Right lobe of liver (tissue), 6 donors: ENCODE measurements around the gene SPRR4. TPM values are rescaled to one million over a fixed set of nuclear protein-coding genes. Genes with fewer than 3 reads are reported as not detected.

Experiments
- ATAC-seq, 4 donors: fragments of 200-7000 bp; cut with Tn5 transposase; one replicate each; pipeline ENCODE4 v1.9.1; 2020; ENCODE audit warnings: mild to moderate bottlenecking in 4 of 4, moderate library complexity in 4 of 4
- DNase-seq, 3 donors: peaks; one replicate each; pipeline ENCODE4 v3.0.0-alpha.2; 2020
- H3K27ac ChIP-seq, 3 donors: fragments of 200-600 bp; one replicate each; pipeline ENCODE4 v1.8.0; 2022
- H3K27me3 ChIP-seq, 2 donors: fragments of 200-600 bp; one replicate each; pipeline ENCODE4 v1.8.0; 2022
- H3K36me3 ChIP-seq, 4 donors: fragments of 200-600 bp; sonication (generic) in 1 of 4; one replicate each; pipeline versions ENCODE4 v1.5.1 to v1.8.0; 2017 to 2022; ENCODE audit warnings: control low read depth in 1 of 4
- H3K4me1 ChIP-seq, 4 donors: fragments of 200-600 bp; sonication (generic) in 1 of 4; one replicate each; pipeline versions ENCODE4 v1.5.1 to v1.8.0; 2017 to 2022; ENCODE audit warnings: control low read depth in 1 of 4
- H3K4me3 ChIP-seq, 3 donors: fragments of 200-600 bp; one replicate each; pipeline ENCODE4 v1.8.0; 2022
- H3K9me3 ChIP-seq, 4 donors: fragments of 200-600 bp; sonication (generic) in 1 of 4; one replicate each; pipeline versions ENCODE4 v1.5.1 to v1.8.0; 2017 to 2022; ENCODE audit warnings: control low read depth in 1 of 4
- POLR2A ChIP-seq: fragments of 450-650 bp; IDR thresholded peaks from one replicate; pipeline ENCODE4 v1.6.1; 2017; ENCODE audit warnings: antibody characterized with exemption, mild to moderate bottlenecking
- WGBS: methylation state at CpG from one replicate; pipeline ENCODE4 v1.1.6; 2018; ENCODE audit warnings: low coverage, low lambda C conversion rate; ENCODE audit not compliant: insufficient coverage; ENCODE audit errors: missing lambda C conversion rate; 5-methylcytosine and 5-hydroxymethylcytosine counted together
- intact Hi-C, 2 donors: fragments of 100-400 bp; cut with DNase I; formaldehyde crosslinking; loops; one replicate each; pipeline versions ENCODE4 v1.11.2 to v1.14.1; 2022
- total RNA-seq, 6 experiments: library from RNA; depleted of rRNA in 2 of 6; stranded (reverse); fragments of >200 nt in 2 of 6; fragmentation: NEBNext Ultra II Directional in 3 of 6; extraction: Animal tissue kit (Norgen Biotek cat#: 25700) in 3 of 6; gene quantifications; one replicate each; pipeline versions ENCODE4 v1.1.0 to v1.2.4, GENCODE V29; 2016 to 2023
- TF ChIP-seq, protein P1 (sequence below), 4 donors: fragments of 200-600 bp in 3 of 4; fragments of 450-650 bp in 1 of 4; IDR thresholded peaks; one replicate each; pipeline versions ENCODE4 v1.5.1 to v1.8.0; 2016 to 2022; ENCODE audit warnings: antibody characterized with exemption in 4 of 4, mild to moderate bottlenecking in 2 of 4
- donor health status: DM: no; HTN: yes; CAD: no.
- donor health status: DM: no; HTN: no; CAD: no.
- donor health status: DM: no; HTN: no; CAD: no.
- donor health status: DM: no; HTN: yes; CAD: no.
- donor health status: DM: no; HTN: yes; CAD: no.

The SPRR4 gene
- total RNA-seq, 6 experiments from 2014 or later: not detected

DNA sequence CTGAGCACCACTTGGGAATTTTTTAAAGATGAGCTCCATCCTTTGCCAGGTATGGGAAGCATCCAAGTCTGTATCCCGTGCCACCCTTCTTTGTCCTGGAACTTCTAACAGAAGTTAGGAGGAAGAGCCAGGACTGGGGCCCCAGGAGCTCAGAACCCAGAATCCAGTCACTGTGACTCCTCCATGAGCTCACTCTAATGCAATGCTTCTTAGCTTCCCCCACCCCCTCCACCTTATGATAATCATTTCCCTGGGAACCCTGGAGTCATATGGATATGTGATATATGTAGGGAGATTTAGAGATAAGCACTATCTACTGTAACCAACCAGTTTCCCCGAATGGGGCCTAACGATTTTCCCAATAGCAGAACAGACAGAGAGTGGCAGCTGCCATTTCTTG lies 24.2 kb upstream of the SPRR4 start:
- Histone ChIP-seq H3K9me3 (no peaks in the 10 kb centered on the region), H3K4me1 (peaks cover 0 to 11% (median under 1%) of the 10 kb centered on the region in 4 donors), H3K27ac (no peak overlapping the region), H3K36me3 (no peaks in the 10 kb centered on the region), H3K4me3 (no peak overlapping the region), H3K27me3 (no peaks in the 10 kb centered on the region)
- intact Hi-C loops: no loop called here
- 54% methylated on average over 3 of the region's 3 CpGs for WGBS
- ATAC-seq (no peak), DNase-seq (no peak)
- TF ChIP-seq, protein P1, sequence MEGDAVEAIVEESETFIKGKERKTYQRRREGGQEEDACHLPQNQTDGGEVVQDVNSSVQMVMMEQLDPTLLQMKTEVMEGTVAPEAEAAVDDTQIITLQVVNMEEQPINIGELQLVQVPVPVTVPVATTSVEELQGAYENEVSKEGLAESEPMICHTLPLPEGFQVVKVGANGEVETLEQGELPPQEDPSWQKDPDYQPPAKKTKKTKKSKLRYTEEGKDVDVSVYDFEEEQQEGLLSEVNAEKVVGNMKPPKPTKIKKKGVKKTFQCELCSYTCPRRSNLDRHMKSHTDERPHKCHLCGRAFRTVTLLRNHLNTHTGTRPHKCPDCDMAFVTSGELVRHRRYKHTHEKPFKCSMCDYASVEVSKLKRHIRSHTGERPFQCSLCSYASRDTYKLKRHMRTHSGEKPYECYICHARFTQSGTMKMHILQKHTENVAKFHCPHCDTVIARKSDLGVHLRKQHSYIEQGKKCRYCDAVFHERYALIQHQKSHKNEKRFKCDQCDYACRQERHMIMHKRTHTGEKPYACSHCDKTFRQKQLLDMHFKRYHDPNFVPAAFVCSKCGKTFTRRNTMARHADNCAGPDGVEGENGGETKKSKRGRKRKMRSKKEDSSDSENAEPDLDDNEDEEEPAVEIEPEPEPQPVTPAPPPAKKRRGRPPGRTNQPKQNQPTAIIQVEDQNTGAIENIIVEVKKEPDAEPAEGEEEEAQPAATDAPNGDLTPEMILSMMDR (IDR thresholded peaks at IDR 0.05): no peak
- TF ChIP-seq POLR2A: no peak

DNA sequence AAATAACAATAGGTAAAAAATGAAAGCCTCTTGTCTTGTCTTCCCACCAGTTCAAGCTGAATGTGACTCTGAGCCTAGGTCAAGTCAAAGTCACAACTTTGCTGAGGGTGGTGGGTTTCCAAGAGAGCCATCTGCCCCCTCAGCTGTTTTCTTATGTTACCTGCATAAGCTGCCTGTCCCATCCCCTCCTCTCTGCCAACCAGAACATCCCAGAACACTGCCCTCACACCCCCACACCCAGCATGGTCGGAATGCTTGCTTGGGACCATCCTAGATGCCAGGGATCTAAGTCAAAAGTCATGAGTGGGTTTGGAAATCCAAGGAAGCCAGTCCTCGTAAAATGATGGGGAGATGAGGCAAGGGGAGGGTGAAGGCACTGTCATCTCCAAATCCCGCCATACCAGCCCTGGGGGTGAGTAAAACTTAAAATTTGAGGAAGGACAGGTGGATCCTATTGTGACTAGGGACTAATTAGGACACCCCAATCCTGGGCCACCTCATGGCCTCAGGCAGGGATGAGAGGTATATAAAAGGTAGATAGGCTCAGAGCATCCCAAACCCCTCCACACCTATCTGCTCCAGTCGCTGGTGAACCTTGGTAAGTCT lies 23.7 kb upstream of the SPRR4 start, which contains the start of gene SPRR5:
SPRR5 (plus strand) TSS at position 556 of the 606 bp plus-strand sequence. CDS start 1,349 bp downstream, outside the sequence.
- Histone ChIP-seq H3K4me1 (peaks cover 0 to 9% (median 0%) of the 10 kb centered on the region in 4 donors), H3K9me3 (no peaks in the 10 kb centered on the region), H3K27ac (no peak within 1 kb of the TSS), H3K36me3 (no peaks in the 10 kb centered on the region), H3K4me3 (no peak within 1 kb of the TSS), H3K27me3 (no peaks in the 10 kb centered on the region)
- no peak for ATAC-seq
- 51% methylated on average over 4 of the region's 4 CpGs for WGBS
- no peak for TF ChIP-seq POLR2A
- TF ChIP-seq, protein P1 (IDR thresholded peaks at IDR 0.05): no peak
- no peak for DNase-seq
- intact Hi-C loops: no loop called here

DNA sequence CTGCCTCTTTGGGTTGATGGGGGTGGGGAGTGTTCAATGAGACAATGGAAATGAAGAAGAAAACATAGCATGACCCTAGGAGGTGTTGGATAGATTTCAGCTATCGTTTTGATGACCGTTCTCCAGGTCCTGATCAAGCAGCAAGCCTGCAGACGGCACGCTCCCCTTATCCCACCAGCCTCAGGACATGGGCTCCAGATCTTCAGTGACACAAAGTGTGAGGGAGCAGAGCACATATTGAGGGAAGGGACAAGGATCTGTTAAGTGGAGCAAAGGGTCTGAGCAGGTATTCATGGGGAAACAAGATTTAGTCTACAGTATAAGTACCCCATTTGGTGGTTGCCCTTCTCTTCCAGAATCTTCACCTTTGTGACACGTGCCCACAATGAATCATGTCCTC lies 18.7 kb upstream of the SPRR4 start:
- H3K4me3 ChIP-seq: no peak overlapping the region
- H3K4me1 ChIP-seq: no peaks in the 10 kb centered on the region
- ATAC-seq (no peak), DNase-seq (no peak)
- intact Hi-C loops: no loop called here
- no peaks in the 10 kb centered on the region for H3K27me3 ChIP-seq
- H3K36me3 ChIP-seq: no peaks in the 10 kb centered on the region
- WGBS: 55% methylated on average over 3 of the region's 5 CpGs
- H3K27ac ChIP-seq: no peak overlapping the region
- TF ChIP-seq POLR2A: no peak
- no peaks in the 10 kb centered on the region for H3K9me3 ChIP-seq

DNA sequence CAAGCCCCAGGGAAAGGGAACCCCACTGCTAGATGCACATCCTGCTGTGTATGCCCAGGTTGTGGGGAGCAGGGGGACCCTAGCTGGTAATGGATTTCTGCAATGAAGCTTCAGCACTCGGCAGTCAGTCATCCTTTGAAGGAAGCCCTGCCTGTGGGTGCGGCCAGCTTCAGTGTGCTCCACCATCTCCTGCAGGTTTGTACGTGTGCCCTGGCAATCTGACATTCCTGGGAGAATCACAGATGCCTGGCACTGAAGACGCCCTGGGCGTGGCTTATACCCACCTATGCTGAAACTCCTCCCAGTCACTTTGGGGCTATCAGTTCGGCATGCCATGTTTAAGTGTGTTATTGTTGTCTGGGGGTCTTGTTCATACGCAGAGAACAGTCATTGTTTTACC lies 16.7 kb upstream of the SPRR4 start:
- no peaks in the 10 kb centered on the region for H3K9me3 ChIP-seq
- intact Hi-C loops: no loop called here
- WGBS: 50% methylated on average over 4 of the region's 7 CpGs
- H3K4me1 ChIP-seq: no peaks in the 10 kb centered on the region
- DNase-seq: no peak
- H3K27me3 ChIP-seq: no peaks in the 10 kb centered on the region
- TF ChIP-seq, protein P1 (IDR thresholded peaks at IDR 0.05): no peak
- TF ChIP-seq POLR2A: no peak
- no peak overlapping the region for H3K4me3 ChIP-seq
- ATAC-seq: no peak
- H3K27ac ChIP-seq: no peak overlapping the region
- no peaks in the 10 kb centered on the region for H3K36me3 ChIP-seq

DNA sequence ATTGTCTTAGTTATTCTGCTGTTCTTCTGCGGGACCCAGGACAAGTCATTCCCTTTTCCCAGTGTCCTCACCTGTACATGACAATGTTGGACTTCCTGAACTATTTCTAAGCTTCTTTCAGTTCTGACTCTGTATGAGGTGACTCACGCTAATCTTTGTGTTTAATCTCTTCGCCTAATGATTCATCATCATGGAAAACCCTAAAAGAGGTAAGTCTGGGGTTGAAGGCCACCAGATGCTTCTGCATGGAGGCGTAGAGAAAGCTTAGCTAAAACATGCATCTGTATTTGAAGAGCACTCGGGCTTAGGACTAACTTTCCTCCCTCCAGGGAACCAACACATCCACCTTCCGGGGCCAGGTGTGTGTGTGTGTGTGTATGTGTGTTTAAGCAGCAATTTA lies 16.0 kb upstream of the SPRR4 start:
- ATAC-seq (no peak), DNase-seq (no peak)
- Histone ChIP-seq H3K4me1 (peaks cover 0 to 5% (median 0%) of the 10 kb centered on the region in 4 donors), H3K36me3 (no peaks in the 10 kb centered on the region), H3K27me3 (no peaks in the 10 kb centered on the region), H3K9me3 (no peaks in the 10 kb centered on the region), H3K4me3 (no peak overlapping the region), H3K27ac (no peak overlapping the region)
- intact Hi-C loops: no loop called here
- TF ChIP-seq, protein P1 (IDR thresholded peaks at IDR 0.05): no peak
- TF ChIP-seq POLR2A: no peak
- 74% methylated on average over 6 of the region's 6 CpGs for WGBS
